Cardiac fibroblast (primary cell): Measurements from ENCODE around the gene SLC41A1.

Experiments used
- DNase-seq, 2 donors: peaks; one replicate each; pipeline versions ENCODE4 v3.0.0 to v3.0.0-alpha.2; 2010; ENCODE audit warnings: low read depth in 2 of 2
- H3K4me3 ChIP-seq, 2 donors: replicated peaks in 1 of 2; 1 replicate in 1 of 2; 2 replicates in 1 of 2; pipeline ENCODE4 v1.5.1; 2011; ENCODE audit warnings: low read depth in 2 of 2, low read length in 2 of 2, mild to moderate bottlenecking in 2 of 2, moderate library complexity in 1 of 2
- TF ChIP-seq, protein P1 (sequence below): IDR thresholded peaks from one replicate; pipeline ENCODE4 v1.5.1; 2011; ENCODE audit warnings: low read depth, mild to moderate bottlenecking, low read length, inconsistent platforms

Gene SLC41A1

DNA sequence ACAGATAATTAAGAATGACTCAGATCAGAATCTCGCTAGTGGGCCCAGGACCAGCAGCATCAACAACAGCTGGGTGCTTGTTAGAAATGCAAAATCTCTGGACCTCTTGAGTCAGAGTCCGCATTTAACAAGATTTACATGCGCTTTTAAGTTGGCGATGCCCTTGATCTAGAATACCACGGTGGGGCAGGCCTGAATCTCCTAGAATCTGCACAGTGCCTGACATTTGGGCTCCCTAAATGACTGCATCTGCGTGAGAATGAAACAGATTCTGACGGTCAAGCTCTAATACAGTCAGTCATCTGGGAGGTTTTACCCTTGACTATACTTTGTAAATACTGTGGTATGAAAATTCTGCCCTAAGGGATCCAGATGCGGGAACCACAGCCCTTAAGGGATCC is 20.5 kb downstream of the SLC41A1 start:
- TF ChIP-seq, protein P1, sequence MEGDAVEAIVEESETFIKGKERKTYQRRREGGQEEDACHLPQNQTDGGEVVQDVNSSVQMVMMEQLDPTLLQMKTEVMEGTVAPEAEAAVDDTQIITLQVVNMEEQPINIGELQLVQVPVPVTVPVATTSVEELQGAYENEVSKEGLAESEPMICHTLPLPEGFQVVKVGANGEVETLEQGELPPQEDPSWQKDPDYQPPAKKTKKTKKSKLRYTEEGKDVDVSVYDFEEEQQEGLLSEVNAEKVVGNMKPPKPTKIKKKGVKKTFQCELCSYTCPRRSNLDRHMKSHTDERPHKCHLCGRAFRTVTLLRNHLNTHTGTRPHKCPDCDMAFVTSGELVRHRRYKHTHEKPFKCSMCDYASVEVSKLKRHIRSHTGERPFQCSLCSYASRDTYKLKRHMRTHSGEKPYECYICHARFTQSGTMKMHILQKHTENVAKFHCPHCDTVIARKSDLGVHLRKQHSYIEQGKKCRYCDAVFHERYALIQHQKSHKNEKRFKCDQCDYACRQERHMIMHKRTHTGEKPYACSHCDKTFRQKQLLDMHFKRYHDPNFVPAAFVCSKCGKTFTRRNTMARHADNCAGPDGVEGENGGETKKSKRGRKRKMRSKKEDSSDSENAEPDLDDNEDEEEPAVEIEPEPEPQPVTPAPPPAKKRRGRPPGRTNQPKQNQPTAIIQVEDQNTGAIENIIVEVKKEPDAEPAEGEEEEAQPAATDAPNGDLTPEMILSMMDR = no peak
- no peak for DNase-seq
- H3K4me3 ChIP-seq = no peak overlapping the region

DNA sequence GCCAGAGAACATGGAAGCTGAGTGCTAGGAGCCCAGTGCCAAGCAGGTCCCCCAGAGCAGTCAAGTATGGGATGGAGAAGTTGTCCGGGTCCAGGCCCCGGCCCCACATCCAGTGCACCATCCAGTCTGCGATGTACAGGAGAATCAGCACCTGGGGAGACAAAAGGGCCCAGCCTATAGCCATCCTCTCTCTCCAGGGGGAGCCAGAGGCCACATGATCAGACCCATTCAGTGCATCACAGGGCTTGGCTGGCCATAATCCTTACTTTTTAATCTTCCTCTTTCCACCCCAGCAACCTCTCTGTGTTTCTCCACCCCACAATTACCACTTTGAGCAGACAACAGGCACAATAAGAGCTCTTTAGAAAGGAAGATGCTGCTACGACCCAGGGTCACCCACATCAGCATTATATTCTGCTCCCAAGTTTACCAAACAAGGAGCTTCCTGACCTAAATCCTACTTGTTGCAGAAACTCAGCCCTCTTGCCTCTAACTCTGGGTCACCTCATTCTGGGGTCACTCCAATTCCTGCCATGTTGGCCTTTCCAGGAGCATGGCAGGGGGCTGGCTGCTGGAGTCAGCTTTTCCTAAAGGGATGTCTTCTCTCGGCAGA is 21.3 kb downstream of the SLC41A1 start:
- TF ChIP-seq, protein P1 = peak; percentile 84
- DNase-seq = peak; percentile 64 to 68
- no peak overlapping the region for H3K4me3 ChIP-seq

DNA sequence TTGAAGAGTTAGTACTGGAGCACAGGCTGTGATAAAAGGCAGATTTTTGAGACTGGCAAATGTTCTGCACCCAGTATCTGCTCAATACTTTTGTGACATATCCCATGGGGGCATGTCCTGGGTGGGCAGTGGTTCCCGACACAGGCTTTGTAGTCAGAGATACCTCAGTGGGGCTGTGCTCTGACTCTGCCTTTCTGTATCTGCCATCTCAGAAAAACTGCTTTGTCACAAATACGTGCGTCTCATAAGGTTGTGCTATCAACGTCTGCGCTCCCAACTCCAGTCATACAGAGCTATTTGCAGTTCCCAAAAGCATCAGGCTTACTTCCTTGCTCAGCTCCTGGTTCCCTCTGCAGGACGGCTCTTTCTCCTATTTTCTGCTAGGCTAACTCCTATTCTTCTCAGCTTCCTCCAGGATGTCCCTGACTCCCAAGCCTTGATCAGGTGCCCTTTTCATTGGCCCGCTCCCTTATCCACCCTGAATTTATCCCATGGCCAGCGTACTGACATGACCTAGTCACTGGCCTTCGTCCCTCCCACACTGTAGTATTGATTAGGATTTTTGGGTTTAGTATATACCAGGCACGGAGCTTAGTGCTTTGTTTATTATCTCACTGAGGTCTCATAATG is 25.6 kb downstream of the SLC41A1 start:
- peak in 1 of 2 donors; percentile 16 for DNase-seq
- TF ChIP-seq, protein P1 = no peak
- H3K4me3 ChIP-seq = no peak overlapping the region

DNA sequence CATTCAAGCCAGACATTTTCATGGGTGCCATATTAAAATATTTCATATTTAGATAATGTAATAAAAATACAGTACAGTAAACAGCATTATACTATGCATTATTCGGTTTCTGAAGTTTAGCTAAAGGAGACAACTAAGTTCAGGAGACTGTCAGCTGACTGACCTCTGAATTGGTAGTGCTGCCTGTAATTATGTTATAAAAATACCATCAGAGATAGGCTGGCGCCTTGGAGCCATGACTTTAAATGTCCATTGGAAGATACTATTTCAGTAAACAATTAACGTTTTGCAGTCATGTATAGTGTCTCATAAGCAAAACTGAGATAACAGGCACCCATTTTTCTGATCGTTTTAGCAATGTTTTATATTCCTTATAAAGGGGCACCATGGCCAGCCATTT is 26.4 kb downstream of the SLC41A1 start:
- H3K4me3 ChIP-seq = no peak overlapping the region

DNA sequence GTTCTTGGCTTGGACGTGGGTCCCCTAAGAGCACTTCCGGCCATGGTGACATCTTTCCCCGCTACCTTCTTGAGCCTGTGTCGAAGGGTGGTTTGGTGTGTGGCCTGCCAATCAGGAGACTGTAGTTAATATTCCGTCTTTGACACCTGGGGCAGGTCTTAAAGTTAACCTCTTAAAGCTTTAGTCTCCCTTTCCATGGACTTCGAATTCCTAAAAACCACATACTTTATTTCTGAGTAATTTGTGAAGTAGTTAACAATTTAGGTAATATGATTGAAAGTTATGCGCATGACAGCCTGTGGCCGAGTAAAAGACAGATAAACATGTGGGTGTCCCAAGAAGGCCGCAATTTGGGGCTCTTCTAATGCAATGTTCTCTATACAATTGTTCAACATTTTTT is 27.6 kb downstream of the SLC41A1 start:
- TF ChIP-seq, protein P1 = no peak
- DNase-seq = no peak
- H3K4me3 ChIP-seq = no peak overlapping the region

More for the DNA sequence above, 26.4 kb downstream of the SLC41A1 start:
- TF ChIP-seq, protein P1 = no peak
- no peak for DNase-seq

DNA sequence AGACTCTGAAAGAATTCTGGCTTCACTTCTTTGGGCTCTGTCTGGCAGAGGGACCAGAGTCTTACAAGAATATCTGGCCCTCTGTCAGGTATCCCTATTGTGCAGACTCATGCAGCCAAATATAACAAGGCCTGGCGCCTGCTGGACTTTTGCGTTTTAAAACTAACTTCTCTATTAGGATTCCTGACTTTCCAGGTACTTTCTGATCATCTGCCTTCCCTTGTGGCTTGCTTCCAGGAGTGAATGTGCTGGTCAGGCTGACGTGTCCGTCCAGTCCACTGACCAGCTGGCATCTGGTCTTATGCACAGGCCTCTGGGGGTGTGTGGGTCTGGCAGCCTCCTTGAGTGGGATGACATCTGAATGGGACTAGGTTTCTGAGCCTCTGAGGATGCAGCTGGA is 29.1 kb downstream of the SLC41A1 start:
- TF ChIP-seq, protein P1 = no peak
- peak; percentile 35 to 66 for DNase-seq
- H3K4me3 ChIP-seq = no peak overlapping the region
